Duodenal mucosa (tissue), 2 donors: Measurements from ENCODE around the gene GAS7.

Experiments used
- H3K27ac ChIP-seq: one replicate; pipeline ENCODE4 v1.7.0; 2013; ENCODE audit warnings: low read depth, low read length
- H3K27me3 ChIP-seq, 2 donors: one replicate each; pipeline ENCODE4 v1.7.0; 2013; ENCODE audit warnings: low read length in 2 of 2, control low read depth in 1 of 2; ENCODE audit not compliant: insufficient read depth in 2 of 2, control insufficient read depth in 1 of 2
- H3K36me3 ChIP-seq, 2 donors: one replicate each; pipeline ENCODE4 v1.7.0; 2013; ENCODE audit warnings: low read length in 2 of 2, control low read depth in 1 of 2; ENCODE audit not compliant: insufficient read depth in 2 of 2, control insufficient read depth in 1 of 2
- H3K4me1 ChIP-seq, 2 donors: one replicate each; pipeline ENCODE4 v1.7.0; 2013; ENCODE audit warnings: low read length in 2 of 2, control low read depth in 1 of 2; ENCODE audit not compliant: insufficient read depth in 2 of 2, control insufficient read depth in 1 of 2
- H3K4me3 ChIP-seq, 2 donors: one replicate each; pipeline ENCODE4 v1.7.0; 2013; ENCODE audit warnings: low read length in 2 of 2, low read depth in 1 of 2
- H3K9ac ChIP-seq, 2 donors: one replicate each; pipeline ENCODE4 v1.7.0; 2013; ENCODE audit warnings: low read length in 2 of 2, low read depth in 1 of 2
- H3K9me3 ChIP-seq, 2 donors: one replicate each; pipeline ENCODE4 v1.7.0; 2013; ENCODE audit warnings: low read length in 2 of 2, control low read depth in 1 of 2; ENCODE audit not compliant: control insufficient read depth in 1 of 2

The GAS7 gene

DNA sequence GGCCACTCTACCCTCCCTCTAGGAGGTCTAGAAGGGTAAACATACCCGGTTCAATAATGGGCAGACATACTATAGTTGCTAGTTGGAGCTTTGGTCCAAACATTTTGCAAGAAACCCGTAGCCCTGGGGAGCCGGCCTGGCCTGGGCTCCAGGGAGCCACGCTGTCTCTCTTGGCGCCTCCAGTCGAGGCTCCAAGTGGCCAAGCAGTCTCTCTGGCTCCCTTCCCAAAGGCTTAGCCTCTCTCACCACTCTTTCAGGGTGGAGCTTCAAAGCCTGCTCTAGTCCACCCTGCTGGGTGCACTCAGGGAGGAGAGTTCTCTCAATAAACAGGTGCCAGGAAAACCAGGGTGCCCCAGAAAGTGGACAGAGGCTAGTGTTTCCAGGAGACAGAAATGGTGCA lies 325.6 kb downstream of the GAS7 start:
- Histone ChIP-seq H3K27ac (no peak overlapping the region), H3K4me1 (peaks cover 0 to 7% of the 10 kb centered on the region in 2 donors), H3K9ac (no peak overlapping the region)

DNA sequence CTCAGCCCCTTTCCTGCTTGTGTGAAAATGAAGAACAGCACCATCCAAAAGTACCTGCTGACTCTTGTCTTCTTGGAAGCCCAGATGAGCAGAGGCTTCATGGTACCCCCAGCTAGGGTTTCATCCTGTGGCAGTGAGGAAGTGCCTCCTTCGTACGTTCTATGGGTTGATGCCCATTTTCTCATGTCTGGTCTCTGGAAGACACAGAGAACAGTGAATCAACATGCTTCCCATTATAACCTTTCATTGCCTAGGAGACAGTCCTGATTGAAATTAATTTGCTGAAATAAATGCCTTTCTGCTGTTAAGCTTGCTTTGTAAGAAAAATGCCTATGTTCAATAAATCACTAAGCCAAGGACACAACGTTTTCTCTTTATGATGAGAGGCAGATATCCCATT lies 329.9 kb downstream of the GAS7 start:
- Histone ChIP-seq H3K9ac (no peak overlapping the region), H3K4me3 (no peak overlapping the region), H3K27ac (no peak overlapping the region), H3K4me1 (no peaks in the 10 kb centered on the region), H3K27me3 (no peaks in the 10 kb centered on the region), H3K9me3 (no peaks in the 10 kb centered on the region), H3K36me3 (no peaks in the 10 kb centered on the region)

More for the DNA sequence above, 325.6 kb downstream of the GAS7 start:
- Histone ChIP-seq H3K36me3 (no peaks in the 10 kb centered on the region), H3K27me3 (no peaks in the 10 kb centered on the region), H3K4me3 (no peak overlapping the region), H3K9me3 (no peaks in the 10 kb centered on the region)

DNA sequence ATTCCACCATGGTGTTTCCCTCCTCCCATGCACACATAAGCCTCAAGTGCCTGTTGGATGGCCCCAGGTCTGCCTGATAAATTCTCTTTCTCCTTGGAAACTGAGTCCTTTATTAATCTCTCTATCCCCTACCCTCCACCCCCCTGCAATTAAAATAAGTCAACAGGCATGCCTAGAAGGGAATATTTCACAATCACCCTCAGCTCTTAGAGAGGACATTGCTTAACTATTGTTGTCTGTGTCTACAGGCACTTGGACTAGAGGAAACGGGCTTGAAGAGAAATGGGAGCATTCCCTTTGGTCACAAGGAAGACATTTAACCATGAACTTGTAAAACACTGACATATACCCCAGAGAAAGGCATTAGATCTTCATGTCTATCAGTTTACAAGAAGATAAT lies 332.8 kb downstream of the GAS7 start:
- Histone ChIP-seq H3K9me3 (no peaks in the 10 kb centered on the region), H3K27ac (no peak overlapping the region), H3K9ac (no peak overlapping the region), H3K27me3 (no peaks in the 10 kb centered on the region), H3K4me1 (no peaks in the 10 kb centered on the region), H3K4me3 (no peak overlapping the region), H3K36me3 (no peaks in the 10 kb centered on the region)

DNA sequence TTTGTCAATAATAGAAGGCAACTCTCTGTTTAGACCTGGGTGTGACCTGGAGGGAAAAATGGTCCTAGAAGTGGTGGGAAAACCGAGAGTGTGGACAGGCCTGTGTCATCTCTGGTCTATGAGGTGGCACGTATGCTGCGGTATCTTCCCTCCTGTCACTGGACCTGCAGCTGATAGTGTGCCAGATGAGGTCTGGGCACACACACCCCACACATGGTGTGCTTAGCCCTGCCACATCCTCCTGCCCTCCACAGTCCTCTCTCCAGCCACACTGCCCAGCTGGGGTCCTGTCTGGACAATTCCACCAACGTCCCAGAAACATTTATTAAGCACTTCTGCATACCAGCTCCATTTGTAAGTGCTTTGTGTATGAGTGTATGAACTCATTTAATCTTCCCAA lies 335.5 kb downstream of the GAS7 start:
- Histone ChIP-seq H3K27ac (no peak overlapping the region), H3K4me1 (no peaks in the 10 kb centered on the region), H3K36me3 (no peaks in the 10 kb centered on the region), H3K9ac (no peak overlapping the region), H3K9me3 (peaks cover 0 to 2% of the 10 kb centered on the region in 2 donors), H3K4me3 (no peak overlapping the region), H3K27me3 (no peaks in the 10 kb centered on the region)

DNA sequence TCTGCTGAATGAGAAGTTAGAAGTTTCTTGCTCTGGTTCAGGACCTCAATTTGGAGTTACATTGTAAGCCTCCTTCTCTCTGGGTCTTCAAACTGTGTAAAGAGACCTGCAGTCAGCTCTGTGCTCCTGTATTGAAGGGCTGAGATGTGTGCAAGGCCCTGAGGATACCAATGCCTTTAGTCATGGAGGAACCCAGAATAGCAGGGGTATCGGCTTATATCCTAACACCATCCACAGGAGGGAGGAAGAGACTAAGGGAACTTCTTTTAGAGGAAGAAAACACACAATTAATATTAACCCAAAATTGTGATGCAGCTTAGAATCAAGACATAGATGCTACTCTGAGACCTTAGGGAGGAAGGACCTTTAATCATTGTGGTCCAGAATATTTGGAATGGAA lies 336.2 kb downstream of the GAS7 start:
- Histone ChIP-seq H3K36me3 (no peaks in the 10 kb centered on the region), H3K27ac (no peak overlapping the region), H3K4me3 (no peak overlapping the region), H3K9ac (no peak overlapping the region), H3K4me1 (no peaks in the 10 kb centered on the region), H3K9me3 (peaks cover 0 to 4% of the 10 kb centered on the region in 2 donors), H3K27me3 (no peaks in the 10 kb centered on the region)

DNA sequence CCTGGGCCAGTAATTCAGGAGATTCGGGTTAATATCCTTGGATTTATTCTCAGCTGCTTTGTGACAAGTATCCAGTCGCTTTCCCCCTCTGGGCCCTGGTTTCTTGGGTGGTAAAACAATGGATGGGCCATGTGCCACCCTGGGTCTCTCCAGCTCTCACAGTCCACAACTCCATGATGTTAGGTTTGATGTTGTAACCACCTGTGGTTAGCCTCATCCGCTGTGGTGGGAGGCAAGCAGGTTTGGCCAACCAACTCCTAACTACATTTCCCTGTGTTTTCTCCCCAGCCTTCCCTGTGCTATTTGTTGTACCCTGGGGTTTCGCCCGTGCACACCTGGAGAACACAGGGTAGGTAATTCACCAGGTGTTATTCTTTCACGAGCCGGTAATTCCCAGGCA lies 337.6 kb downstream of the GAS7 start:
- Histone ChIP-seq H3K4me3 (no peak overlapping the region), H3K9ac (no peak overlapping the region), H3K27ac (no peak overlapping the region), H3K9me3 (peaks cover 0 to 4% of the 10 kb centered on the region in 2 donors), H3K4me1 (no peaks in the 10 kb centered on the region), H3K27me3 (no peaks in the 10 kb centered on the region), H3K36me3 (no peaks in the 10 kb centered on the region)
